Ovary (tissue), 3 donors: ENCODE results near the gene MELTF.

ENCODE experiments used
- CTCF ChIP-seq, 3 donors: fragments of 450-650 bp in 2 of 3; fragments of 200-600 bp in 1 of 3; IDR thresholded peaks; one replicate each; pipeline versions ENCODE4 v1.5.1 to v1.8.0; 2016 to 2022; ENCODE audit warnings: antibody characterized with exemption in 3 of 3, mild to moderate bottlenecking in 1 of 3
- EP300 ChIP-seq: sonication (generic); formaldehyde crosslinking; IDR thresholded peaks from one replicate; pipeline ENCODE4 v1.6.1; 2017; ENCODE audit warnings: antibody characterized with exemption
- POLR2A ChIP-seq: fragments of 450-650 bp; IDR thresholded peaks from one replicate; pipeline ENCODE4 v1.6.1; 2017; ENCODE audit warnings: antibody characterized with exemption, mild to moderate bottlenecking, moderate library complexity
- donor health status: DM: no; HTN: no; CAD: no.

- TF ChIP-seq CTCF (IDR thresholded peaks at IDR 0.05) (no peak), EP300 (no peak), POLR2A (no peak)
These were observed 64.4 kb downstream of the MELTF start for GRCh38 chr3:196965112-196965803.
